ENCODE results near the gene MYADM. TPM values are rescaled to one million over a fixed set of nuclear protein-coding genes. Genes with fewer than 3 reads are reported as not detected.
A peak's percentile ranks its signal among the peaks of the same experiment; 100 is the strongest.

MYADM gene
- total and polyA plus RNA-seq, 2 of the 13 experiments (the other 11 are each of a cell fraction or from before 2014, with no cell fraction given) = 19.9 to 38.1 TPM

DNA sequence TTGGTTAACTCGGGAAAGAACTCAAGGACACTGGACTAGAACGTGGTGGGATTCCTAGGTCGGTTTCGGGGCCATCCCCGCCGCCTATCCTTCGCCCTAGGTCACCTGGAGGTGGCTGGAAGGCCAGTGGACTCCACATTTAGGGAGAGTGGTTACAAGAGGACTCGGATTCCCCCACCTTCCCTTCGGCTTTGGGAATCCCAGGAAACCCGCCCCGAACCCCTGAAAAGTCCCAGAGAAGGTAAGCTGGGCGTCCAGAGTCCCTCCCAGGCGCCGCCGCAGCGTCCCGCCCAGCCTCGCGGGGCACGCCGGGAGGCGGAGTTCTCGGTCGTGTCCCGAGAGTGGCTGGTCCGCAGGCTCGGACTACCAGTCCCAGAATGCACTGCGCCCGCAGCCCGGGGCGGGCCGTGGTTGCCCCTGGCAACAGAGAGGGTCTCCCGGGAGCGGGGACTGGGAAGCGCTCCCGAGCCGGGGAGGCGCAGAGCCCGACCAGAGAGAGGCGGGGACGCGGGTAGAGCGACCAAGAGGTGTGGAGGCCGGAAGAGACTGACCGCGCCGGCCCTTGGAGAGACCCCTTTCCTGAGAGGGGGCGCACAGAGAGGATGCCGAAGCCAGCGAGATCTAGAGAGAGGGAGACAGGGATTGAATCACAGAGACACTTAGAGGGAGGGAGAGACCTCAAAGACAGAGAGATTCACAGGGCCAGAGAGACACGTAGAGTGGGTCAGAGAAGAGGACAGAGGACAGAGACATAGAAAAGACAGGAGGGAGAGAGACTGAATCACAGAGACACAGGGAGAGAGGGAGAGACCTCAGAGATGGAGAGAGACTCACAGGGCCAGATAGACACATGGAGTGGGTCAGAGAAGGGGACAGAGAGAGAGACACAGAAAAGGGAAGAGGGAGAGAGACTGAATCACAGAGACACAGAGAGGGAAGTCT is 11.7 kb downstream of the MYADM start (continued):
- TF ChIP-seq, protein P1, sequence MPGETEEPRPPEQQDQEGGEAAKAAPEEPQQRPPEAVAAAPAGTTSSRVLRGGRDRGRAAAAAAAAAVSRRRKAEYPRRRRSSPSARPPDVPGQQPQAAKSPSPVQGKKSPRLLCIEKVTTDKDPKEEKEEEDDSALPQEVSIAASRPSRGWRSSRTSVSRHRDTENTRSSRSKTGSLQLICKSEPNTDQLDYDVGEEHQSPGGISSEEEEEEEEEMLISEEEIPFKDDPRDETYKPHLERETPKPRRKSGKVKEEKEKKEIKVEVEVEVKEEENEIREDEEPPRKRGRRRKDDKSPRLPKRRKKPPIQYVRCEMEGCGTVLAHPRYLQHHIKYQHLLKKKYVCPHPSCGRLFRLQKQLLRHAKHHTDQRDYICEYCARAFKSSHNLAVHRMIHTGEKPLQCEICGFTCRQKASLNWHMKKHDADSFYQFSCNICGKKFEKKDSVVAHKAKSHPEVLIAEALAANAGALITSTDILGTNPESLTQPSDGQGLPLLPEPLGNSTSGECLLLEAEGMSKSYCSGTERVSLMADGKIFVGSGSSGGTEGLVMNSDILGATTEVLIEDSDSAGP (CRISPR knock-in tag; IDR thresholded peaks at IDR 0.05; ENCODE audit: borderline replicate concordance) = peak; percentile 68; the same call in 1 of the 2 replicates
- TF ChIP-seq, protein P2, sequence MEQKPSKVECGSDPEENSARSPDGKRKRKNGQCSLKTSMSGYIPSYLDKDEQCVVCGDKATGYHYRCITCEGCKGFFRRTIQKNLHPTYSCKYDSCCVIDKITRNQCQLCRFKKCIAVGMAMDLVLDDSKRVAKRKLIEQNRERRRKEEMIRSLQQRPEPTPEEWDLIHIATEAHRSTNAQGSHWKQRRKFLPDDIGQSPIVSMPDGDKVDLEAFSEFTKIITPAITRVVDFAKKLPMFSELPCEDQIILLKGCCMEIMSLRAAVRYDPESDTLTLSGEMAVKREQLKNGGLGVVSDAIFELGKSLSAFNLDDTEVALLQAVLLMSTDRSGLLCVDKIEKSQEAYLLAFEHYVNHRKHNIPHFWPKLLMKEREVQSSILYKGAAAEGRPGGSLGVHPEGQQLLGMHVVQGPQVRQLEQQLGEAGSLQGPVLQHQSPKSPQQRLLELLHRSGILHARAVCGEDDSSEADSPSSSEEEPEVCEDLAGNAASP (CRISPR knock-in tag; IDR thresholded peaks at IDR 0.05; ENCODE audit: borderline replicate concordance) = peak; percentile 46; the same call in 1 of the 2 replicates
- TF ChIP-seq, protein P3, sequence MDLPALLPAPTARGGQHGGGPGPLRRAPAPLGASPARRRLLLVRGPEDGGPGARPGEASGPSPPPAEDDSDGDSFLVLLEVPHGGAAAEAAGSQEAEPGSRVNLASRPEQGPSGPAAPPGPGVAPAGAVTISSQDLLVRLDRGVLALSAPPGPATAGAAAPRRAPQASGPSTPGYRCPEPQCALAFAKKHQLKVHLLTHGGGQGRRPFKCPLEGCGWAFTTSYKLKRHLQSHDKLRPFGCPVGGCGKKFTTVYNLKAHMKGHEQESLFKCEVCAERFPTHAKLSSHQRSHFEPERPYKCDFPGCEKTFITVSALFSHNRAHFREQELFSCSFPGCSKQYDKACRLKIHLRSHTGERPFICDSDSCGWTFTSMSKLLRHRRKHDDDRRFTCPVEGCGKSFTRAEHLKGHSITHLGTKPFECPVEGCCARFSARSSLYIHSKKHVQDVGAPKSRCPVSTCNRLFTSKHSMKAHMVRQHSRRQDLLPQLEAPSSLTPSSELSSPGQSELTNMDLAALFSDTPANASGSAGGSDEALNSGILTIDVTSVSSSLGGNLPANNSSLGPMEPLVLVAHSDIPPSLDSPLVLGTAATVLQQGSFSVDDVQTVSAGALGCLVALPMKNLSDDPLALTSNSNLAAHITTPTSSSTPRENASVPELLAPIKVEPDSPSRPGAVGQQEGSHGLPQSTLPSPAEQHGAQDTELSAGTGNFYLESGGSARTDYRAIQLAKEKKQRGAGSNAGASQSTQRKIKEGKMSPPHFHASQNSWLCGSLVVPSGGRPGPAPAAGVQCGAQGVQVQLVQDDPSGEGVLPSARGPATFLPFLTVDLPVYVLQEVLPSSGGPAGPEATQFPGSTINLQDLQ (CRISPR knock-in tag; IDR thresholded peaks at IDR 0.05) = no peak
- TF ChIP-seq ZFP82 (CRISPR knock-in tag; IDR thresholded peaks at IDR 0.05; ENCODE audit: borderline replicate concordance) (no peak), ATAD3A (CRISPR knock-in tag; IDR thresholded peaks at IDR 0.05) (no peak), TBX2 (CRISPR knock-in tag; IDR thresholded peaks at IDR 0.05; ENCODE audit: borderline replicate concordance) (peak; percentile 50; the same call in 1 of the 2 replicates), RBM22 (optimal IDR thresholded peaks at IDR 0.05; ENCODE audit: low read length) (no peak), ASH2L (IDR thresholded peaks at IDR 0.05; ENCODE audit: insufficient read length, low read depth, low read length) (peak; percentile 20), MAF1 (CRISPR knock-in tag; IDR thresholded peaks at IDR 0.05; ENCODE audit: borderline replicate concordance) (no peak), KMT2B (CRISPR knock-in tag; IDR thresholded peaks at IDR 0.05) (peak; percentile 47; the same call in 1 of the 2 replicates), SP1 (IDR thresholded peaks at IDR 0.05) (no peak), SP1 (CRISPR knock-in tag; IDR thresholded peaks at IDR 0.05) (peak; percentile 90), ARHGAP35 (CRISPR knock-in tag; IDR thresholded peaks at IDR 0.05; ENCODE audit: borderline replicate concordance) (no peak), ZNF256 (CRISPR knock-in tag; conservative IDR thresholded peaks at IDR 0.05) (no peak), RARA (CRISPR knock-in tag; IDR thresholded peaks at IDR 0.05) (no peak), POLR2AphosphoS5 (IDR thresholded peaks at IDR 0.05; ENCODE audit: low read depth, low read length) (peak; percentile 48), ZNF724P (CRISPR knock-in tag; IDR thresholded peaks at IDR 0.05; ENCODE audit: borderline replicate concordance) (no peak), PPARG (CRISPR knock-in tag; conservative IDR thresholded peaks at IDR 0.05) (0 out of 2 replicates have a peak, but pooled peaks have one; percentile 11), ZNF781 (CRISPR knock-in tag; IDR thresholded peaks at IDR 0.05; ENCODE audit: borderline replicate concordance, not compliant biosample characterization) (peak; percentile 33)
- TF ChIP-seq, protein P4, sequence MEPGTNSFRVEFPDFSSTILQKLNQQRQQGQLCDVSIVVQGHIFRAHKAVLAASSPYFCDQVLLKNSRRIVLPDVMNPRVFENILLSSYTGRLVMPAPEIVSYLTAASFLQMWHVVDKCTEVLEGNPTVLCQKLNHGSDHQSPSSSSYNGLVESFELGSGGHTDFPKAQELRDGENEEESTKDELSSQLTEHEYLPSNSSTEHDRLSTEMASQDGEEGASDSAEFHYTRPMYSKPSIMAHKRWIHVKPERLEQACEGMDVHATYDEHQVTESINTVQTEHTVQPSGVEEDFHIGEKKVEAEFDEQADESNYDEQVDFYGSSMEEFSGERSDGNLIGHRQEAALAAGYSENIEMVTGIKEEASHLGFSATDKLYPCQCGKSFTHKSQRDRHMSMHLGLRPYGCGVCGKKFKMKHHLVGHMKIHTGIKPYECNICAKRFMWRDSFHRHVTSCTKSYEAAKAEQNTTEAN (CRISPR knock-in tag; conservative IDR thresholded peaks at IDR 0.05) = no peak

Measured in HepG2 (cell line).